Erythroblast (primary cell): ENCODE measurements around the gene CNTNAP5.

Experiments used
- DNase-seq, 2 experiments: peaks; one replicate each; lab custom pipeline; 2025; lab: John Stamatoyannopoulos, UW
- GATA1 ChIP-seq: IDR thresholded peaks from 2 replicates; pipeline ENCODE4 v1.6.1; 2011; ENCODE audit warnings: low read depth, mild to moderate bottlenecking, control low read depth, low read length, moderate library complexity
- POLR2A ChIP-seq: IDR thresholded peaks from 2 replicates; pipeline ENCODE4 v1.6.1; 2011; ENCODE audit warnings: mild to moderate bottlenecking, low read length

Gene CNTNAP5

GRCh38 chr2:124289615-124290014, 264.5 kb downstream of the CNTNAP5 start:
- DNase-seq, result no peak
- TF ChIP-seq POLR2A, result no peak
- TF ChIP-seq GATA1, result no peak

DNA sequence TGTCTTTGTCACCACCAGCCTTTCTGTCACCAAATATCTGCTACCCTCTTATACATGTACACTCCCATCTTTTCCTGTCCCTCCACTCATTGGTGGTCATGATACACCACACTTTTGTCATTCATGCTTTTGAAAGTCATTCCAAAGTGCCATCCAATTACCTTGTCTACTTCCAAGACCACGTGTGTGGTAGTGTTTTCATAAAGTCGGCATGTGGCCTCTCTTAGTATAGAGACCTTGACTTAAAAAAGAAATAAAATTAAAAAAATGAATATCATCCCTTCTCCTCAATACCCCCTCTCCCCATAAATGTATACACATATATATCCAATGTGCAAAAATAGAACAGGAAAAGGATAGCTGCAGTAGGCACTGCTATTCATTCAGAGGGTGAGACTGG, 271.4 kb downstream of the CNTNAP5 start:
- DNase-seq, result no peak
- TF ChIP-seq GATA1 (no peak), POLR2A (no peak)

DNA sequence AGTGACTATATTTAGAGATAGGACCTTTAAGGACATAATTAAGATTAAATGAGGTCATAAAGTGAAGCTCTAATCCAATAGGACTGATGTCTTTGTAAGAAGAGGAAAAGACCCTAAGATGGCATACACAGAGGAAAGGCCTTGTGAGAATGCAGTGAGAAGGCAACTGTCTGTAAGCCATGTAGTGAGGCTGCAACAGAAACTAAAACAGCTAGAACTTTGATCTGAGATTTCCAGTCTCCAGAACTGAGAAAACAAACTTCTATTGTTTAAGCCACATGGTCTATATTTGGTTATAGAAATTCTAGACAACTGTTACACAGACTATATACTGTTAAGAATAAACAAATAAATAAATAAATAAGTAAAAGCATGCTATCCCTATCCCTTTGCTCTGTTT, 276.8 kb downstream of the CNTNAP5 start:
- TF ChIP-seq POLR2A, result no peak
- no peak for DNase-seq

DNA sequence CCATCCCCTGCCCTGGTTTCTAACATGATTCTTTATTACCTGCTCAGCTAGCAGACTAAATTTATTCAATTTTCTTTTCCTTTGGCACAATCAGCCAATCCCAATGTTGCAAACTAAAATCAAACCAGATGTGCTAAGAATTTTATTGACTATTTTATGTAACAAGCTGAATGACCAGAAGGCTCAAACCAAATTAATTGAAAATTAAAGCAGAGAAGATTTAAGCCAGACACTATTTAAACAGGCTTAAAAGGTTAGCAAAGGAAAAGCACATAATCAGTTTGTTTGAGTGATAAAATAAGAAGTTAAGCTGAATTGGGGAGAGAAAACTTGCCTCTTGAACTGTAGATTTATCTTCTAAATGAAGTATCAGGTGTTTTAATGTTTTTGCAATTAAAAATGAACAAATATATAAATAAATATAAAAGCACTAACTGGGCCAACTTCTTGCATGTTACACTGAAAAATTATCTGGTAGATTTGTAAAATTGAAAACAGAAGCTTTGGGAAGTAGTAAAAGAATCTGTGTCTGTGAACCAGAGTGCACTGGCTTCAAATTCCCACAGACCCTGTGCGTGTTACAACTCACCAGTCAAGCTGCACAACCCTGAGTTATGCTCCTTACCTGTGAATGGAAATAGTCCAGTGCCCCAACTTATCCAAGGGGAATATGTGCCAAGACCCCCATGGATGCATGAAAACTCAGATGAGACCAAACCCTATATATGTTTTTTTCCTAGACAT, 283.4 kb downstream of the CNTNAP5 start:
- no peak for TF ChIP-seq GATA1
- TF ChIP-seq POLR2A, result no peak

GRCh38 chr2:124309563-124310138, 284.6 kb downstream of the CNTNAP5 start:
- no peak for DNase-seq
- TF ChIP-seq POLR2A (no peak), GATA1 (no peak)

More for the DNA sequence above, 283.4 kb downstream of the CNTNAP5 start:
- DNase-seq, result no peak

GRCh38 chr2:124310671-124311070, 285.6 kb downstream of the CNTNAP5 start:
- TF ChIP-seq POLR2A, result no peak
- TF ChIP-seq GATA1, result no peak
- no peak for DNase-seq

GRCh38 chr2:124314084-124314483, 289.0 kb downstream of the CNTNAP5 start:
- TF ChIP-seq GATA1, result no peak
- no peak for TF ChIP-seq POLR2A
- DNase-seq, result no peak

DNA sequence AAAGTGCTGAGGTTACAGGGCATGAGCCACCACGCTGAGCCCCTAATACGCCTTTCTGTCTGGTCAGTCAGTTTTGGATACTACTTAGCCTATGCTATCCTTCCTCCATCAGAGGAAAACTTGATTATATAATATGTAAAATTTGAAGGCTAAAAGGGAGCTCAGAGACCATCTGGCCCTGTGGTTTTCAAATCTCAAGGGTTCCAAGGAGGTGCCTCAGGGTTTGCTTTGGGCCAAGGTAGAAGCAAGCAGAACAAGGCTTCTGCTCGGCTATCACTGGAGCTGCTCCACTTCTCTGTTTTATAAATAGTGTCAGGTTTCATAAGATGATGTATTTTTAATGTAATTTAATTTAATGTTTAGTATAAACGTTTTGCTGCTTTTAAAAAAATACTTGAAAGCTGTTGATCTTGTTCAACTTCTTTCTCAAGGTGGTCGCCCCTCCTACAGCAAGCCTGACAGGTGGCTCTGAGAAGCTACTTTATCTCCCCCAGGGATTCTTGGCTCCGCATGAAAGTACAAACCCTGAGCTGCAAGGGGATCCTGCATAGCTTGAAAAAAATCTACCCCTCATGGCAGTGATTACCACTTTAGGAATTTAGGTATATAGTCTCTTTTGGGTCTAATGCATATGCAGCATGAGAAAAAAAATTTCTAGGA, 290.3 kb downstream of the CNTNAP5 start:
- DNase-seq, result no peak

GRCh38 chr2:124316133-124316532, 291.0 kb downstream of the CNTNAP5 start:
- TF ChIP-seq GATA1, result no peak
- TF ChIP-seq POLR2A, result no peak

More for the DNA sequence above, 290.3 kb downstream of the CNTNAP5 start:
- no peak for TF ChIP-seq POLR2A
- no peak for TF ChIP-seq GATA1

DNA sequence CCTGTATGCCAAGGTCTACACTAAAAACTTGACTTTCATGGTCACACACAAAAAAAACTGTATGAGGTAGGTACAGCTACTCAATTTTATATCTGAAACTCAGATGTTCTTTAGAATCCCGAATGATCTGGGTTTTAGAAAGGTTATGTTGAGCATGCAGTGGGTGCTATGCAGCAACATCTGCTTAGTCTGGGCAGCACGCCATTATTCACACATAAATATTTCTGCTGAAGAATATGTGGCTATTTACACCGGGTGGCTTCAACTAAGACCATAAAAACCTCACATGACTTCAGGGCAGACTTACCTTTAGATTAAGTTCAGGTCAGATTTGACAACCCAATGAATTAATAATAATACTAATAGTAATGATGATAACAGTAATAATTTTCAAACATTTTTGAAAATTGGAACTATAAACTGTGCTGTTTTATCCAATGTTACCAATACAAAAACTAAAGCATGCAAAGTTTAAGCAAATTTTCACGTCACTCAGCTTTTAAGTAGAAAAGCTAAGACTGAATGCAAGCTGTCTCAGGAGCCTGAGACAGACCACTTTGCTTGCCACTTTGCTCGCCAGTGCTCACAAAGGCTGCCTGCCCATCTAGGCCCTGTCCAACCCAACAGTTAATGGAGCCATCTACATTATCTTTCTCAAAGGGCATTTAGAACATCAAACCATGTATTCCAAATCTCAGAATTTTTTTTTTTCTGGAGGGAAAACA, 292.0 kb downstream of the CNTNAP5 start:
- TF ChIP-seq POLR2A, result no peak
- TF ChIP-seq GATA1, result no peak
- no peak for DNase-seq

More at GRCh38 chr2:124316133-124316532, 291.0 kb downstream of the CNTNAP5 start:
- DNase-seq, result no peak

GRCh38 chr2:124317628-124318027, 292.5 kb downstream of the CNTNAP5 start:
- no peak for DNase-seq
- no peak for TF ChIP-seq POLR2A
- TF ChIP-seq GATA1, result no peak

GRCh38 chr2:124318913-124319312, 293.8 kb downstream of the CNTNAP5 start:
- DNase-seq, result no peak
- TF ChIP-seq POLR2A (no peak), GATA1 (no peak)

- DNase-seq, result no peak
- no peak for TF ChIP-seq POLR2A
- TF ChIP-seq GATA1, result no peak
These were observed 294.5 kb downstream of the CNTNAP5 start for GRCh38 chr2:124319577-124319976.

- no peak for DNase-seq
- TF ChIP-seq GATA1 (no peak), POLR2A (no peak)
These were observed 295.1 kb downstream of the CNTNAP5 start for GRCh38 chr2:124320051-124320688.
